ENCODE measurements around the gene MYO1F. TPM values are rescaled to one million over a fixed set of nuclear protein-coding genes. Genes with fewer than 3 reads are reported as not detected.

MYO1F gene
- total RNA-seq, 4 donors from 2014 or later, result 5.1 to 21.5 (median 6.0) TPM

DNA sequence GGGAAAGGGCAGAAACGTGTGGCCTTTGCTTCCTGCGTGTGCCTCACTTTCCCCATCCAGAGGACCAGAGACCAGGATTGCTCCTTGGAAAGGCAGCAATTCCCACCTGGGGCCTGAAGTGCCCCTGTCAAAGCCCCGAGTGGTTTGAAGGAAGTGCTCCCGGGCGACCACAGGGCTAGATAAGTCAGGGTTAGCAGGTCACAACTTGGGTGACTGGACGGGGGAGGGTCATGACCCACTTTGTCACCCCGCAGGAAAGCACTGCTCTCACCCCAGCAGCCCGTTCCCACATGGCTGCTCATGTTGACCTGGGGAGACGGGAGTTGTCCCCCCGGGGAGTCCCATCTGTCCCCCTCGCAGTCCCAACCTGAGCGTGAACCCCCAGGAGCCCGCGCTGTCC, 75.3 kb downstream of the MYO1F start:
- Histone ChIP-seq H3K36me3 (no peaks in the 10 kb centered on the region), H3K27me3 (no peaks in the 10 kb centered on the region), H3K4me3 (replicated peaks in 1 of 3) (no peak overlapping the region), H3K9me3 (no peaks in the 10 kb centered on the region), H3K4me1 (peaks cover 5 to 11% of the 10 kb centered on the region in 2 donors), H3K27ac (no peak overlapping the region)
- no peak for DNase-seq
- TF ChIP-seq, protein P1, sequence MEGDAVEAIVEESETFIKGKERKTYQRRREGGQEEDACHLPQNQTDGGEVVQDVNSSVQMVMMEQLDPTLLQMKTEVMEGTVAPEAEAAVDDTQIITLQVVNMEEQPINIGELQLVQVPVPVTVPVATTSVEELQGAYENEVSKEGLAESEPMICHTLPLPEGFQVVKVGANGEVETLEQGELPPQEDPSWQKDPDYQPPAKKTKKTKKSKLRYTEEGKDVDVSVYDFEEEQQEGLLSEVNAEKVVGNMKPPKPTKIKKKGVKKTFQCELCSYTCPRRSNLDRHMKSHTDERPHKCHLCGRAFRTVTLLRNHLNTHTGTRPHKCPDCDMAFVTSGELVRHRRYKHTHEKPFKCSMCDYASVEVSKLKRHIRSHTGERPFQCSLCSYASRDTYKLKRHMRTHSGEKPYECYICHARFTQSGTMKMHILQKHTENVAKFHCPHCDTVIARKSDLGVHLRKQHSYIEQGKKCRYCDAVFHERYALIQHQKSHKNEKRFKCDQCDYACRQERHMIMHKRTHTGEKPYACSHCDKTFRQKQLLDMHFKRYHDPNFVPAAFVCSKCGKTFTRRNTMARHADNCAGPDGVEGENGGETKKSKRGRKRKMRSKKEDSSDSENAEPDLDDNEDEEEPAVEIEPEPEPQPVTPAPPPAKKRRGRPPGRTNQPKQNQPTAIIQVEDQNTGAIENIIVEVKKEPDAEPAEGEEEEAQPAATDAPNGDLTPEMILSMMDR (IDR thresholded peaks at IDR 0.05), result no peak
- no peak for TF ChIP-seq POLR2A (IDR thresholded peaks at IDR 0.05)
- WGBS, 2 donors, result 73 to 85% methylated on average over 4 to 14 of the region's 14 CpGs
- intact Hi-C loops (cut with DNase I), result no loop called here

DNA sequence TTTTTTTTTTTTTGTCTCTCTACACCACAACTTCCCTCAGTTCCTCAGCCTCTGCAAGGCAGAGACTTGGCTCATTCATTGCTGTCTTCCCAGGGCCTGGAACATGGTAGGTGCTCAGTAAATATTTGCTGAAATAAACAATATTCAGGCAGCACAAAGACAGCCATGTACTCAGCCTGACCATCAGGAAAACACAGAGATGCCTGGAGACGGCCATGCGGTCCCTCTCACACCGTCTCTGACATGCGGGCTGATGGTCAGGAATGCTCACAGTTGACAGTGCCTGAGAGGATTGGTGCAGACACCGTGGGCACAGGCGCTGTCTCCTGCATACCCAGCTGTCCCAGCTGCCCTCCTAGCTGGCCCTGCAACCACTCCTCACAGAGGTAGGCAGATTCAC, 75.7 kb downstream of the MYO1F start:
- no peak overlapping the region for H3K27ac ChIP-seq
- no peaks in the 10 kb centered on the region for H3K36me3 ChIP-seq
- no peaks in the 10 kb centered on the region for H3K27me3 ChIP-seq
- H3K4me3 ChIP-seq (replicated peaks in 1 of 3), result no peak overlapping the region
- peaks cover 3 to 9% of the 10 kb centered on the region in 2 donors for H3K4me1 ChIP-seq
- WGBS, 2 donors, result 71 to 85% methylated on average over 6 of the region's 6 CpGs
- H3K9me3 ChIP-seq, result no peaks in the 10 kb centered on the region
- TF ChIP-seq POLR2A (IDR thresholded peaks at IDR 0.05), result no peak
- TF ChIP-seq, protein P1 (IDR thresholded peaks at IDR 0.05), result no peak
- intact Hi-C loops (cut with DNase I), result no loop called here
- no peak for DNase-seq

DNA sequence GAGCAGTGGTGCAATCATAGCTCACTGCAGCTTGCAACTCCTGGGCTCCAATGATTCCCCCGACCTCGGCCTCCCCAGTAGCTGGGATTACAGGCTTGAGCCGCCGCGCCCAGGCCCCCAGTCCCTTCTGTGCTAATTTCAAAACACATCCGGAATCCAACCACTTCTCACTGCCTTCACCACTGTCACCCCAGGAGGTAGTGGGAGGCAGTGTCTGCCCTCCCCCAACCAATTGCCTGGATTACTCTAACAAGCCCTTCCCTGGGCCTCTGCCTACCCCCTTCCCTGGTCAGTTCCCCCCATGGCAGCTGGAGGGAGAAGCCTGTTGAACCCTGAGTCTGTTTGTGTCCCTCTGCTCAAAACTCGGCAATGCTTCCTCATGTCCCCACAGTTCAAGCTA, 77.1 kb downstream of the MYO1F start:
- Histone ChIP-seq H3K27ac (no peak overlapping the region), H3K36me3 (no peaks in the 10 kb centered on the region), H3K9me3 (no peaks in the 10 kb centered on the region), H3K4me1 (no peaks in the 10 kb centered on the region), H3K4me3 (replicated peaks in 1 of 3) (no peak overlapping the region), H3K27me3 (no peaks in the 10 kb centered on the region)
- no peak for TF ChIP-seq POLR2A (IDR thresholded peaks at IDR 0.05)
- TF ChIP-seq, protein P1 (IDR thresholded peaks at IDR 0.05), result no peak
- no peak for DNase-seq
- intact Hi-C loops (cut with DNase I), result no loop called here
- WGBS, 2 donors, result 53 to 59% methylated on average over 7 of the region's 7 CpGs

DNA sequence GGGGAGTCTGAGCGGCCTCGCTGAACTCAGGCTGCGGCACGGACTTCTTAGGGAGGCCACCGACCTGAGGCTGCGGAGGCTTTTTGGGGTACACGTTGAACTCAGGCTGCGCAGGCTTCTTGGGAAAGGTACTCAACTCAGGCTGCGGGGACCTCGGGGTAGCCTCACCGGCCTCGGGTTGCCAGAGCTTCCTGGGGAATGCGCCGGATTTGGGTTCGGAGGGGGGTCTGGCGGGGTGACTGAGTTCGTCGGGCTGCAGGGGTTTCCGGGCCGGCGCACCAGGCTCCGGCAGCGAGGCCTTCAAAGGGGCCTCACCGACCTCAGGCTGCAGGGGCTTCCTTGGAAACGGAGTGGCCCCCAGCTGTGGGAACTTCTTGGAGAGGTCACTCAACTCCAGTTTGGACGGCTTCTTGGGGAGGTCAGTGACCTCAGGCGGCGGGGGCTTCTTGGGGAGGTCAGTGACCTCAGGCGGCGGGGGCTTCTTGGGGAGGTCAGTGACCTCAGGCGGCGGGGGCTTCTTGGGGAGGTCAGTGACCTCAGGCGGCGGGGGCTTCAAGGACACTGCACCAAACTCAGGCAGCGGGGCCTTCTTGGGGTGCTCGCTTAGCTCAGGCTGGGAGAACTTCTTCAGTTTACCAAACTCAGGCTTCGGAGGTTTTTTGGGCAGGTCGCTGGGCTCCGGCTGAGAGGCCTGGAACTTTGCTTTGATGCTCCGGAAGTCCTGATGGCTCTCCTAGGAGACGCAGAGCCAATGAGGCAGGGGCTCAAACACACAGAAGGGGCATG, 78.0 kb downstream of the MYO1F start:
- Histone ChIP-seq H3K27ac (no peak overlapping the region), H3K4me3 (replicated peaks in 1 of 3) (no peak overlapping the region), H3K36me3 (no peaks in the 10 kb centered on the region), H3K9me3 (no peaks in the 10 kb centered on the region), H3K27me3 (no peaks in the 10 kb centered on the region), H3K4me1 (no peaks in the 10 kb centered on the region)
- TF ChIP-seq POLR2A (IDR thresholded peaks at IDR 0.05), result no peak
- TF ChIP-seq, protein P1 (IDR thresholded peaks at IDR 0.05), result no peak
- DNase-seq, result no peak
- 80 to 86% methylated on average over 26 to 34 of the region's 41 CpGs for WGBS, 2 donors
- intact Hi-C loops (cut with DNase I), result no loop called here

DNA sequence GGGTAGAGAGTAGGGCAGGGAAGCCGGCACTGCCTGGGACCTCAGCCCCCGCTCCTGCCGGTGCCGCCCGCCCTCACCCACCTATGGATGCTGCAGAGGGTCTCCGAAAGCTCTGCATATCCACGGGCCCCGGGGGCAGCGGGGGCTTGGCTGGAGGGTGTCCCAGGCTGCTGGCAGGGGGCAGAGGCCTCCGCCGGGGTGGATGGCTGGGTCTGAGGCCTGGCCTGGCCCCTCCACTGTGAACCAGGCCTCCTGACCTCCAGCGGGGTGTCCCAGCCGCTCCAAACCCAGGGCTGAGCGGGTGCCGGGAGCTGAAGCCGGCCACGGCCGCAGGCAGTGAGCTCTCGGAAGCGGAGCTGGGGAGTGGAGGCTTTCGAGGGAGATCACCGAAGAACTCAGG, 78.9 kb downstream of the MYO1F start:
- H3K27ac ChIP-seq, result no peak overlapping the region
- DNase-seq, result no peak
- H3K36me3 ChIP-seq, result no peaks in the 10 kb centered on the region
- WGBS, 2 donors, result 89 to 96% methylated on average over 9 to 16 of the region's 22 CpGs
- no peaks in the 10 kb centered on the region for H3K27me3 ChIP-seq
- no peaks in the 10 kb centered on the region for H3K4me1 ChIP-seq
- no peak overlapping the region for H3K4me3 ChIP-seq (replicated peaks in 1 of 3)
- intact Hi-C loops (cut with DNase I), result no loop called here
- H3K9me3 ChIP-seq, result no peaks in the 10 kb centered on the region
- TF ChIP-seq, protein P1 (IDR thresholded peaks at IDR 0.05), result no peak
- TF ChIP-seq POLR2A (IDR thresholded peaks at IDR 0.05), result no peak
